GM19463 (cell line): ENCODE results near the gene HUWE1.

Source experiments
- ATAC-seq: cut with Tn5 transposase; IDR thresholded peaks from one replicate; pipeline ENCODE4 v1.9.1; 2021; ENCODE audit warnings: mild to moderate bottlenecking, moderate library complexity; ENCODE audit not compliant: unreplicated experiment

Gene HUWE1

GRCh38 chrX:53685711-53686110 is 808 bp downstream of the HUWE1 start:
- no peak for ATAC-seq

- no peak for ATAC-seq
Observed at GRCh38 chrX:53684415-53685192, 1.9 kb downstream of the HUWE1 start.

- peak; percentile 56 for ATAC-seq
Observed at GRCh38 chrX:53683556-53684414, 2.7 kb downstream of the HUWE1 start.

- ATAC-seq: no peak
Observed at GRCh38 chrX:53682885-53683555, 3.5 kb downstream of the HUWE1 start.

GRCh38 chrX:53681661-53682060 is 4.9 kb downstream of the HUWE1 start:
- ATAC-seq: no peak

GRCh38 chrX:53678667-53679066 is 7.9 kb downstream of the HUWE1 start:
- no peak for ATAC-seq

GRCh38 chrX:53677286-53677685 is 9.2 kb downstream of the HUWE1 start:
- ATAC-seq: no peak

- no peak for ATAC-seq
Observed at GRCh38 chrX:53674581-53674980, 11.9 kb downstream of the HUWE1 start.

DNA sequence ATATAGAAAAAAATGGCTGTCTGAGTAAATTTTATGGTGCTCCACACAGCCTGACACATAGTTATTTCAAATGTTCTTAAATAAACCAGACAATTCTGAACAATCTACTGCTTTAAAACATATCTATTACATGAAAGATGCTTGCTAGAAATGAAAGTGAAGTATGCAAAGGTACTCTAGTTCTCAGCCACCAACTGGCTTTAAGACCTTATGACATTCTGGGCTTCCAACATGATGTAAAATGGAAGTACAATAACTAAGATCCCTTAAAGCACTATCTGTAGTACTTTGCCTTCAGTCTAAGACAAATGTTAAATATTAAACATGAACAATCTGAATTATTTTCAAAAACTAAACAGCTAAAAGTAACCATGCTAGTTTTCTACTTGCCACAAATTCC is 17.3 kb downstream of the HUWE1 start:
- ATAC-seq: no peak

DNA sequence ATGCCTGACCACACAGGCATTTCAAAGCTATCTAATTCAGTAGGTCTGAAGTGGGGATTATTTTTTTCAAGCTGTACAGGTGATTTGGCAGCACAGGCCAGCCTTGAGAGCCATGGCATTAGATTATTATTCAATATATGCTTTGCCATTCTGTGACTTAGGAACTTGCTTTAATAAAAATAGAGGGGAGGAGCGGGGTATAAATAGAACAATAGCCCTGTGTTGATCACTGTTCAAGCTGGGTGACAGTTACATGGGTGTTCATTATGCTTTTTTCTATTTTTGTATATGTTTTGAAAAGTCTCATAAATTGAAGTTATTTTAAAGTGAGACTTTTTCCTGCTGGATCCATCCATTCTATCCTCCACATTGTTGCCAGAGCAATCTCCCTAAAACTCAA is 20.3 kb downstream of the HUWE1 start:
- no peak for ATAC-seq

GRCh38 chrX:53660004-53660403 is 26.5 kb downstream of the HUWE1 start:
- no peak for ATAC-seq

DNA sequence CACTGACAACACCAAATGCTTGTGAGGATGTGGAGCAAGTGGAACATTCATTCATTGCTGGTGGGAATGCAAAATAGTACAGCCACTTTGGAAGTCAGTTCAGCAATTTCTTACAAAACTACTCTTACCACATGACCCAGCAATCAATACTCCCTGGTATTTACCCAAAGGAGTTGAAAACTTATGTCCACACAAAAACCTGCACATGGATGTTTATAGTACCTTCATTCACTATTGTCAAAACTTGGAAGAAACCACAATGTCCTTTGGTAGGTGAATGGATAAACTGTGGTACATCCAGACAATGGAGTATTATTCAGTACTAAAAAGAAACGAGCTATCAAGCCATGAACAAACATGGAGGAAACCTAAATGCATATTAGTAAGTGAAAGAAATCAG is 27.5 kb downstream of the HUWE1 start:
- ATAC-seq: no peak

GRCh38 chrX:53656845-53657244 is 29.7 kb downstream of the HUWE1 start:
- ATAC-seq: no peak

DNA sequence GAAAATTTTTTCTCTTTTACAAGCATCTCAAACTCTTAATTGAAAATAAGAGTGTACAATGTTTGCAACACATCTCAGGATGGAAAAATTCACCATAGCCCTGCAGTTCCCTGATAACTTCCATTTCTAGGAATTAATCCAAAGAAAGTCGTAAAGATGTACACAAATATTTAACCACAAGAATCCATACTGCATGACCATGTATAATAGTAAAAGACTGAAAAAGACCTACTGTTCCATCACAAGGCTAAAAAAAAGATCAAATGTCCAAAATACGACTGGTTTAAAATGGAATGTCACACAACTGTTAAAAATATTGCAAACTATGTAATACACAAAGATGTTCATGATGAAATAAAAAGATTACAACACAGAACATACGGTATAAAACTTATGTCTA is 32.1 kb downstream of the HUWE1 start:
- no peak for ATAC-seq

- ATAC-seq: no peak
Observed at GRCh38 chrX:53644751-53645150, 41.8 kb downstream of the HUWE1 start.

DNA sequence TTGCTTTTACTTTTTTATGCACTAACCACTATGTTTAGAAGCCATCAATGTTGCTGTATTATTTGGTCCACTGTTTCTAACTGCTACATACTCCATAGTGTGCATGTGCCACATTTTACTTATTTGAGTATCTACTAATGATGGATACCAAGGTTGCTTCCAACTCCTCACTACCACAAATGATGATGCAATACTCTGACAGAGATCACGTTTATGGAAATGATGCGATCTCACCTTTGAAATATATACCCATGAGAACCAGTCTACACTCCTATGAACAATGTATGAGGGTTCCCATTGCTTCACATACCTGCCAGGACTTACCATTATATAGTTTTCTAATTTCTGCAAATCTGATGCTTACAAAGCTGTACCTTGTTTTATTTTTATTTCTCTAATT is 44.2 kb downstream of the HUWE1 start:
- no peak for ATAC-seq

DNA sequence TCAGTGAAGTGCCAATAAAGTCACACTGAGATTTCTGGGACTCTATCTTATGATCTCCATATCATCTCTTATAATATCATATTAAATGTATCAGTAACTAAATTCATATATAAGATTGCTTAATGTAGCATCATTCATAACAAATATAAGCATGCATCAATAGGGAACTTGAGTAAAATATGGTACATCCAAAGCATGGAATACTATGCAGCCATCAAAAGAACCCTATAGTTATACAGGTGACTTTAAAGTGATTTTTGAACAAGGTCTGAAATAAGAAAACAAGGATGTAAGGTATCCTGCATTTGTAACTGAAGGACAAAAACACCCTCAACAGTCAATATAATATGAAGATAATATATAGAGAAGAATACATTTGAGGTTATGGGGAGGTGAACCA is 47.3 kb downstream of the HUWE1 start:
- no peak for ATAC-seq

GRCh38 chrX:53637479-53637878 is 49.0 kb downstream of the HUWE1 start:
- no peak for ATAC-seq

DNA sequence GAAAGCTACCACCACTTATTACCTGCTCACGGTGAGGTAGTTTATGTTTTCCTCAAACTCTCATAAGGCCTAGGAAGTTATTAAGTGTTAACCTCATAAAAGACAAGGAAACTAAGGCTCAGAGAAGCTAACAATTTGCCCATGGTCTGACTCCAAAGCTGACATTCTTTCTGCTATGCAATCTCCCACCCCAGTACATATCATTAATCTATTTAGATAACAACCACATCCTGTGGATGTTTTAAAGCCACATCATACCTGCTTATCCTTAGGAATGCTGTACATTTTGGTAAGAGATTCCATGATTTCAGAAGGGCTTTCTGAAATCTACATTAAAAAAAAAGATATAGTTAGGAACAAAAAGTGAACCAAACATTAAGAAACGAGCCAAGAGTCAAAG is 55.4 kb downstream of the HUWE1 start:
- ATAC-seq: no peak

DNA sequence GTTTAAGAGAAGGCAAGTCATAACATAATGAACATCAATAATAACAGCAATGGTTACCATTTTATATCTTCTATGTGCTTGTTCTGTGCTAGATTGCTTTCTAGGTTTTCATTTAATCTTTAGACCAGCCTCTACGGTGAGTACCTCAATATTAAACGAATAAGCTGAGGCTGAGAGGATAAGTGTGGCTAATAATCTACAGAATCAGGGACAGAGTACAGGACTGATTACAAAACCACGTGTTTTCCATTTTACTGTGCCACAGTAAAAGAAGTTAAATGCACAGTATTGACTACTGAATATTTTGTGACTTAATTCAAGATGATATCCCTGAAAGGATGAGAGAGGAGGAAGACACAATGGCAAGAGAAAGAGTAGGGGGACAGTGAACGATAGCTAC is 56.3 kb downstream of the HUWE1 start:
- ATAC-seq: no peak

DNA sequence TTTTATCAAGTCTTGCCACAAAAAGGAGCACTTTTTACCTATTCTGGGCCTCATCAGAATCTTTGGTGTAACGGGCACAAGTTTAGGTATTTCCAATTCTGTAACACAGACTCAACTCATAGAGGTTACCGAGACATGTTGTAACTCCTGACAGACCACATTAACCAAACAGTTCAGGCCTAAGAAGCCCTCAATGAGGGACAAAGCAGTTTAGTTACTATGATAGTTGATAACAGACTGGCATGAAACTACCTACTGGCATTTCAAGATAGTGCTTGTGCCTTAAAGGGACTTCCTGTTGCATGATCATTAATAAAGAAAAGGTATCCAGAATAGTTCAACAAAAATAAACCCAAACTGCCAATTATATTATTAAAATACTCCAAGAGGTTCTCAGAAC is 64.1 kb downstream of the HUWE1 start:
- no peak for ATAC-seq
